Measurements from ENCODE around the gene SHISA9.

SHISA9 gene

GRCh38 chr16:13236308-13236707, 334.9 kb downstream of the SHISA9 start:
- TF ChIP-seq YY1 (IDR thresholded peaks at IDR 0.05; ENCODE audit: insufficient read depth, insufficient read length), result no peak
- no peak for TF ChIP-seq ZNF274 (IDR thresholded peaks at IDR 0.05; ENCODE audit: low read depth, low read length)
- TF ChIP-seq SUZ12 (IDR thresholded peaks at IDR 0.05; ENCODE audit: extremely low read depth, insufficient read depth, insufficient read length), result no peak
- peaks cover 7% of the 10 kb centered on the region for H3K36me3 ChIP-seq (ENCODE audit: insufficient read depth, insufficient read length, low read length)
- peaks cover under 1% of the 10 kb centered on the region for H3K4me1 ChIP-seq (ENCODE audit: insufficient read depth, insufficient read length)
- H3K27me3 ChIP-seq (ENCODE audit: insufficient read depth, insufficient read length), result no peaks in the 10 kb centered on the region
- H3K4me3 ChIP-seq (ENCODE audit: insufficient read length, low read depth), result no peak overlapping the region
- H3K9ac ChIP-seq (ENCODE audit: insufficient read length, low read depth), result no peak overlapping the region
- H3K9me3 ChIP-seq (ENCODE audit: insufficient read depth, low read length), result 0 out of 2 replicates have a peak, but pooled peaks cover 5% of the 10 kb centered on the region
- DNase-seq (ENCODE audit: low read depth, low spot score), result no peak

GRCh38 chr16:13238182-13238581, 336.8 kb downstream of the SHISA9 start:
- H3K27me3 ChIP-seq (ENCODE audit: insufficient read depth, insufficient read length), result no peaks in the 10 kb centered on the region
- H3K9ac ChIP-seq (ENCODE audit: insufficient read length, low read depth), result no peak overlapping the region
- no peak overlapping the region for H3K4me3 ChIP-seq (ENCODE audit: insufficient read length, low read depth)
- H3K36me3 ChIP-seq (ENCODE audit: insufficient read depth, insufficient read length, low read length), result peaks cover 7% of the 10 kb centered on the region
- no peaks in the 10 kb centered on the region for H3K4me1 ChIP-seq (ENCODE audit: insufficient read depth, insufficient read length)
- DNase-seq (ENCODE audit: low read depth, low spot score), result no peak
- no peak for TF ChIP-seq YY1 (IDR thresholded peaks at IDR 0.05; ENCODE audit: insufficient read depth, insufficient read length)
- TF ChIP-seq ZNF274 (IDR thresholded peaks at IDR 0.05; ENCODE audit: low read depth, low read length), result no peak
- no peak for TF ChIP-seq SUZ12 (IDR thresholded peaks at IDR 0.05; ENCODE audit: extremely low read depth, insufficient read depth, insufficient read length)
- 0 out of 2 replicates have a peak, but pooled peaks cover 5% of the 10 kb centered on the region for H3K9me3 ChIP-seq (ENCODE audit: insufficient read depth, low read length)

GRCh38 chr16:13242201-13242600, 340.8 kb downstream of the SHISA9 start:
- no peaks in the 10 kb centered on the region for H3K4me1 ChIP-seq (ENCODE audit: insufficient read depth, insufficient read length)
- H3K9ac ChIP-seq (ENCODE audit: insufficient read length, low read depth), result no peak overlapping the region
- no peaks in the 10 kb centered on the region for H3K27me3 ChIP-seq (ENCODE audit: insufficient read depth, insufficient read length)
- H3K4me3 ChIP-seq (ENCODE audit: insufficient read length, low read depth), result no peak overlapping the region
- no peak for DNase-seq (ENCODE audit: low read depth, low spot score)
- no peaks in the 10 kb centered on the region for H3K36me3 ChIP-seq (ENCODE audit: insufficient read depth, insufficient read length, low read length)
- H3K9me3 ChIP-seq (ENCODE audit: insufficient read depth, low read length), result no peaks in the 10 kb centered on the region
- TF ChIP-seq YY1 (IDR thresholded peaks at IDR 0.05; ENCODE audit: insufficient read depth, insufficient read length) (no peak), ZNF274 (IDR thresholded peaks at IDR 0.05; ENCODE audit: low read depth, low read length) (no peak), SUZ12 (IDR thresholded peaks at IDR 0.05; ENCODE audit: extremely low read depth, insufficient read depth, insufficient read length) (no peak)

GRCh38 chr16:13244770-13245169, 343.4 kb downstream of the SHISA9 start:
- DNase-seq (ENCODE audit: low read depth, low spot score), result no peak
- no peaks in the 10 kb centered on the region for H3K36me3 ChIP-seq (ENCODE audit: insufficient read depth, insufficient read length, low read length)
- no peaks in the 10 kb centered on the region for H3K4me1 ChIP-seq (ENCODE audit: insufficient read depth, insufficient read length)
- H3K9ac ChIP-seq (ENCODE audit: insufficient read length, low read depth), result no peak overlapping the region
- no peaks in the 10 kb centered on the region for H3K9me3 ChIP-seq (ENCODE audit: insufficient read depth, low read length)
- no peak overlapping the region for H3K4me3 ChIP-seq (ENCODE audit: insufficient read length, low read depth)
- TF ChIP-seq ZNF274 (IDR thresholded peaks at IDR 0.05; ENCODE audit: low read depth, low read length) (no peak), YY1 (IDR thresholded peaks at IDR 0.05; ENCODE audit: insufficient read depth, insufficient read length) (no peak), SUZ12 (IDR thresholded peaks at IDR 0.05; ENCODE audit: extremely low read depth, insufficient read depth, insufficient read length) (no peak)
- H3K27me3 ChIP-seq (ENCODE audit: insufficient read depth, insufficient read length), result no peaks in the 10 kb centered on the region

- no peaks in the 10 kb centered on the region for H3K27me3 ChIP-seq (ENCODE audit: insufficient read depth, insufficient read length)
- no peaks in the 10 kb centered on the region for H3K9me3 ChIP-seq (ENCODE audit: insufficient read depth, low read length)
- no peak overlapping the region for H3K9ac ChIP-seq (ENCODE audit: insufficient read length, low read depth)
- H3K4me1 ChIP-seq (ENCODE audit: insufficient read depth, insufficient read length), result no peaks in the 10 kb centered on the region
- DNase-seq (ENCODE audit: low read depth, low spot score), result no peak
- H3K4me3 ChIP-seq (ENCODE audit: insufficient read length, low read depth), result no peak overlapping the region
- TF ChIP-seq YY1 (IDR thresholded peaks at IDR 0.05; ENCODE audit: insufficient read depth, insufficient read length), result no peak
- TF ChIP-seq ZNF274 (IDR thresholded peaks at IDR 0.05; ENCODE audit: low read depth, low read length), result no peak
- no peak for TF ChIP-seq SUZ12 (IDR thresholded peaks at IDR 0.05; ENCODE audit: extremely low read depth, insufficient read depth, insufficient read length)
- H3K36me3 ChIP-seq (ENCODE audit: insufficient read depth, insufficient read length, low read length), result no peaks in the 10 kb centered on the region
Observed at GRCh38 chr16:13245713-13246377, 344.4 kb downstream of the SHISA9 start.

- H3K36me3 ChIP-seq (ENCODE audit: insufficient read depth, insufficient read length, low read length), result no peaks in the 10 kb centered on the region
- no peak for DNase-seq (ENCODE audit: low read depth, low spot score)
- H3K9ac ChIP-seq (ENCODE audit: insufficient read length, low read depth), result no peak overlapping the region
- no peaks in the 10 kb centered on the region for H3K27me3 ChIP-seq (ENCODE audit: insufficient read depth, insufficient read length)
- no peaks in the 10 kb centered on the region for H3K4me1 ChIP-seq (ENCODE audit: insufficient read depth, insufficient read length)
- H3K4me3 ChIP-seq (ENCODE audit: insufficient read length, low read depth), result no peak overlapping the region
- TF ChIP-seq SUZ12 (IDR thresholded peaks at IDR 0.05; ENCODE audit: extremely low read depth, insufficient read depth, insufficient read length) (no peak), YY1 (IDR thresholded peaks at IDR 0.05; ENCODE audit: insufficient read depth, insufficient read length) (no peak), ZNF274 (IDR thresholded peaks at IDR 0.05; ENCODE audit: low read depth, low read length) (no peak)
- H3K9me3 ChIP-seq (ENCODE audit: insufficient read depth, low read length), result peaks cover 8% of the 10 kb centered on the region; the same call in 1 of the 2 replicates
Observed at GRCh38 chr16:13254998-13255614, 353.7 kb downstream of the SHISA9 start.

GRCh38 chr16:13262270-13263090, 361.1 kb downstream of the SHISA9 start:
- Histone ChIP-seq H3K9me3 (ENCODE audit: insufficient read depth, low read length) (peaks cover 11% of the 10 kb centered on the region; the same call in 1 of the 2 replicates), H3K27me3 (ENCODE audit: insufficient read depth, insufficient read length) (no peaks in the 10 kb centered on the region), H3K4me3 (ENCODE audit: insufficient read length, low read depth) (no peak overlapping the region), H3K9ac (ENCODE audit: insufficient read length, low read depth) (no peak overlapping the region), H3K36me3 (ENCODE audit: insufficient read depth, insufficient read length, low read length) (no peaks in the 10 kb centered on the region), H3K4me1 (ENCODE audit: insufficient read depth, insufficient read length) (no peaks in the 10 kb centered on the region)
- TF ChIP-seq SUZ12 (IDR thresholded peaks at IDR 0.05; ENCODE audit: extremely low read depth, insufficient read depth, insufficient read length) (no peak), YY1 (IDR thresholded peaks at IDR 0.05; ENCODE audit: insufficient read depth, insufficient read length) (no peak), ZNF274 (IDR thresholded peaks at IDR 0.05; ENCODE audit: low read depth, low read length) (no peak)
- DNase-seq (ENCODE audit: low read depth, low spot score), result no peak
